Liver (tissue), 3 donors: Measurements from ENCODE around the gene CCAR1.

Source experiments
- ATF3 ChIP-seq: IDR thresholded peaks from 2 replicates; pipeline ENCODE4 v1.6.1; 2016; ENCODE audit warnings: antibody characterized with exemption
- CTCF ChIP-seq: fragments of 150-350 bp; IDR thresholded peaks from 2 replicates; pipeline ENCODE4 v1.5.1; 2017; ENCODE audit warnings: improper control_type of control experiment, low read depth, low read length; ENCODE audit not compliant: missing input control
- EGR1 ChIP-seq, 2 donors: IDR thresholded peaks; 2 replicates each; pipeline ENCODE4 v1.6.1; 2016 to 2018; ENCODE audit warnings: antibody characterized with exemption in 2 of 2, low read depth in 2 of 2
- FOXA1 ChIP-seq: IDR thresholded peaks from 2 replicates; pipeline ENCODE4 v1.6.1; 2016; ENCODE audit warnings: antibody characterized with exemption
- GABPA ChIP-seq, 2 donors: IDR thresholded peaks in 1 of 2; conservative IDR thresholded peaks in 1 of 2; 2 replicates each; pipeline ENCODE4 v1.6.1; 2016; ENCODE audit warnings: antibody characterized with exemption in 2 of 2, mild to moderate bottlenecking in 1 of 2, moderate library complexity in 1 of 2
- HNF4G ChIP-seq: IDR thresholded peaks from 2 replicates; pipeline ENCODE4 v1.6.1; 2016; ENCODE audit warnings: antibody characterized with exemption
- JUND ChIP-seq, 2 donors: IDR thresholded peaks; 2 replicates each; pipeline ENCODE4 v1.6.1; 2016; ENCODE audit warnings: antibody characterized with exemption in 2 of 2
- MAX ChIP-seq: IDR thresholded peaks from 2 replicates; pipeline ENCODE4 v1.6.1; 2016; ENCODE audit warnings: antibody characterized with exemption
- NR2F2 ChIP-seq: IDR thresholded peaks from 2 replicates; pipeline ENCODE4 v1.6.1; 2016; ENCODE audit warnings: antibody characterized with exemption
- RAD21 ChIP-seq, 2 donors: IDR thresholded peaks; 2 replicates each; pipeline ENCODE4 v1.6.1; 2016; ENCODE audit warnings: antibody characterized with exemption in 2 of 2, mild to moderate bottlenecking in 2 of 2
- SP1 ChIP-seq: IDR thresholded peaks from 2 replicates; pipeline ENCODE4 v1.6.1; 2018; ENCODE audit warnings: antibody characterized with exemption, mild to moderate bottlenecking
- TAF1 ChIP-seq: conservative IDR thresholded peaks from 2 replicates; pipeline ENCODE4 v1.6.1; 2016; ENCODE audit warnings: antibody characterized with exemption, mild to moderate bottlenecking
- YY1 ChIP-seq: IDR thresholded peaks from 2 replicates; pipeline ENCODE4 v1.6.1; 2016; ENCODE audit warnings: antibody characterized with exemption, mild to moderate bottlenecking
- TF ChIP-seq, protein P1 (sequence below): IDR thresholded peaks from 2 replicates; pipeline ENCODE4 v1.6.1; 2016; ENCODE audit warnings: antibody characterized with exemption
- donor health status: healthy.
- donor health status: healthy.

DNA sequence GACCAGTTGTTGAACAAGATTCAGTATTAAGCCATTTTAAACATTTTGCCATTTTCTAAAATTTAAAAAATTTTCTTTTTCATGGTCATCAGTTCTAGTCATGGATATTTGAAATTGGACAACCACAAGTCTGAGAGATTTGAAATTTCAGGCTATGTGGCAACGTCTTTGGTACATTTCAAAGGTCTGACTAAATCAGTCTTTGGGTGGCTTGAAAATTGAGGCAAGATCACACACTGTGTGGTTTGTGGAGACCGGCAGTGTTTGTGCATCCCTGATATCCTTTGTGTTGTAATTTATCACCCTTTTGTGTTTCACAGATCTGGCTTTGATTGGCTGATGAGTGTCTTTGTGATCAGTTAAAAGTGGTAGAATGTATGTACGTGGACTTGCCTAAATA, 35.7 kb downstream of the CCAR1 start:
- no peak for TF ChIP-seq CTCF
- no peak for TF ChIP-seq TAF1
- no peak for TF ChIP-seq SP1
- TF ChIP-seq EGR1 (IDR thresholded peaks at IDR 0.05; ENCODE audit: low read depth in 2 of 2) = no peak
- TF ChIP-seq GABPA (IDR thresholded peaks at IDR 0.05 in 1 of 2, conservative IDR thresholded peaks at IDR 0.05 in 1 of 2) = no peak
- no peak for TF ChIP-seq ATF3
- no peak for TF ChIP-seq HNF4G
- TF ChIP-seq, protein P1, sequence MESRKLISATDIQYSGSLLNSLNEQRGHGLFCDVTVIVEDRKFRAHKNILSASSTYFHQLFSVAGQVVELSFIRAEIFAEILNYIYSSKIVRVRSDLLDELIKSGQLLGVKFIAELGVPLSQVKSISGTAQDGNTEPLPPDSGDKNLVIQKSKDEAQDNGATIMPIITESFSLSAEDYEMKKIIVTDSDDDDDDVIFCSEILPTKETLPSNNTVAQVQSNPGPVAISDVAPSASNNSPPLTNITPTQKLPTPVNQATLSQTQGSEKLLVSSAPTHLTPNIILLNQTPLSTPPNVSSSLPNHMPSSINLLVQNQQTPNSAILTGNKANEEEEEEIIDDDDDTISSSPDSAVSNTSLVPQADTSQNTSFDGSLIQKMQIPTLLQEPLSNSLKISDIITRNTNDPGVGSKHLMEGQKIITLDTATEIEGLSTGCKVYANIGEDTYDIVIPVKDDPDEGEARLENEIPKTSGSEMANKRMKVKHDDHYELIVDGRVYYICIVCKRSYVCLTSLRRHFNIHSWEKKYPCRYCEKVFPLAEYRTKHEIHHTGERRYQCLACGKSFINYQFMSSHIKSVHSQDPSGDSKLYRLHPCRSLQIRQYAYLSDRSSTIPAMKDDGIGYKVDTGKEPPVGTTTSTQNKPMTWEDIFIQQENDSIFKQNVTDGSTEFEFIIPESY = no peak
- no peak for TF ChIP-seq FOXA1
- TF ChIP-seq YY1 = no peak
- TF ChIP-seq NR2F2 = no peak
- no peak for TF ChIP-seq MAX
- no peak for TF ChIP-seq RAD21 (IDR thresholded peaks at IDR 0.05)
- no peak for TF ChIP-seq JUND (IDR thresholded peaks at IDR 0.05)
